ENCODE data around the gene FXN.
"Not testable (repeated sequence)": the region's sequence is repeated elsewhere in the genome, so short reads cannot be mapped to it uniquely, and the experiment has no call there.

Gene FXN

DNA sequence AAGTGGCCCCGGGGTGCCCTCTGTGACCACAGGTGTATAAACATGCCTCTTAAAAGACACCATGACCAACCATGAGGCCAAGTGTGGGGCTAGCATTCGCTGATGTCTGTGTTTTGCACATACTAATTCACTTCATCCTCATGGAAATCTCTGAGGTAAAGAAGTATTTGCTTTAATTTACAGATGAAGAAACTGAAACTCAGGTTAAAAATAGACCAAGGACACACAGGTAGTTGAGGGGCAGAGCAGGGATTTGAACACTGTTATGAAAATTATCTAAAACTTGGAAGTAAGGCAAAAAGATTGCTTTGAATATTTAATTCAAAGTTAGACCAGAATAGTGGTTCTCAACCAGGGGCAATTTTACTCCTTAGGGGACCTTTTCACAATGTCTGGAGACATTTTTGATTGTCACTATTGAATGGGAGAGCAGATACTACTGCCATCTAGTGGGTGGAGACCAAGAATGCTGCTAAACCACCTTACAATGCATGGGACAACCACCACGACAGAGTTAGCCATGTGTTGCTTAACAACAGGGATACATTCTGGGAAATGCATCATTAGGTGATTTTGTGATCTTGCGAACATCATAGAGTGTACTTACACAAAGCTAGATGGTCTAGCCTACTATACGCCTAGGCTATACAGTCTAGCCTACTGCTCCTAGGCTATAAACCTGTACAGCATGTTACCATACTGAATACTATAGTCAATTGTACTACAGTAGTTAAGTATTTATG, 8.0 kb upstream of the FXN start:
- DNase-seq: peak; percentile 73 to 79

DNA sequence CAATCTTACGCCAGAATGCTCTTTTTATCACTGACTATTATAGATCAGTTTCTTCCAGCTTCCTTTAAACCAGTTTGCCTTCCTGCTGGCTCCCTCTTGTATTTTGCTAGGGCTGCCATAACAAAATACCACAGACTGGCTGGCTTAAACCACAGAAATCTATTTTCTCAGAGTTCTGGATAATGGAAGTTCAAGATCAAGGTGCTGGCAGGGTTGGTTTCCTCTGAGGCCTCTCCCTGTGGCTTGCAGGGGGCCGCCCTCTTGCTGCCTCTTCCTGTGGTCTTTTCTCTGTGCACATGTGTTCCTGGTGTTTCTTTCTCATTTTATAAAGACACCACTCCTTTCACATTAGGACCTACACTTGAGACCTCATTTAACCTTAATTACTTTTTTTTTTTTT, 6.8 kb upstream of the FXN start:
- peak; percentile 91 to 93 for DNase-seq

DNA sequence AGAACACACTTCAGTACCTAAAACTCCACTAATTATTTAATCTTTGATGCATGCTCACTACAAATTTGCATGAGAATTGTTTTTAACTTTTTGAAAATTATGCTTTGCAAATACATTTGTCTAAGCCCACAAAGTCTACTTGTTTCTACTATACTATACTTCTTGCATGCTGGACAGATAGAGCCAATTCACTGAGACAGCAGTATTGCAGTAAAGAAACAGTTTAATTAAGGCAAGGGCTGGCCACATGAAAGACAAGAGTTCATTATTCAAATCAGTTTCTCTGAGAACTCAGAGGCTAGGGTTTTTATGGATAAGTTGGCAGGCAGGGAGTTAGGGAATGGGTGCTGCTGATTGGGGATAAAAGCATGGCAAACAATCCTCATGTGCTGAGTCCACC, 6.0 kb upstream of the FXN start:
- no peak for DNase-seq

DNA sequence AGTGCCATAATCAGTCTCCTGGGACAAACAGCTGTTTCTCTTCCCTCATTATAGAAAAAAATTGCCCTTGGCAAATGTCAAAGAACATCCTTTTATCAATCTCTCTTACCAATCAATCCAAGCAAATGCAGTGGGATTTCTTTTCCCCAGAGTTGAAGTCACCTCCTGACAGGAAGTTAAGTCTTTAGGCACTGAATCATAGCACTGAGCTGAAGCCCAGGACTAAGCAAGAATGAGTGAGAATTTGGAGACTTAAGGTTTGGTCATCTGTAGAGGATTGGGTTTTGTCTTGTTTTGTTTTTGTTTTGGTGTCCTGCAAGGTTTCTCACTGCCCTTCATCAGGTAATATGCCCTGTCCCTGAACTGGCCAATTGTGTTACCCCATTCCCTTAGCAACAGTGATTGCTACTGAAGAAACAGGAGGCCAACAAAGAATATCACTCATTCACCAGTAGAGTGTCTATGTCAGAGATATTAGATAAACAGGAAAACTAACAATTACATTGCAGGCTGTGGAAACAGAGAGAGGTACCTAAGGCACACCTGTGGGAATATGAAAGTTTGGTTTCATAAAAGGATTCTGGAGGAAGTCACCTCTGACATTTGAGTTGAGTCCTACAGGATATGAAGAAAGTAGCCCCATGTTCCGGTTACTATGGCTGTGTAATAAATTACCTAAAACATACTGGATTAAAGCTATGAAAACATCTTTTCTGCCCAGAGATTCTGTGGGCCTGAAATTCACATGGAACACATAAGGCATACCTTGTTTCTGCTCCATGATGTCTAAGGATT, 4.5 kb upstream of the FXN start:
- DNase-seq: no peak

DNA sequence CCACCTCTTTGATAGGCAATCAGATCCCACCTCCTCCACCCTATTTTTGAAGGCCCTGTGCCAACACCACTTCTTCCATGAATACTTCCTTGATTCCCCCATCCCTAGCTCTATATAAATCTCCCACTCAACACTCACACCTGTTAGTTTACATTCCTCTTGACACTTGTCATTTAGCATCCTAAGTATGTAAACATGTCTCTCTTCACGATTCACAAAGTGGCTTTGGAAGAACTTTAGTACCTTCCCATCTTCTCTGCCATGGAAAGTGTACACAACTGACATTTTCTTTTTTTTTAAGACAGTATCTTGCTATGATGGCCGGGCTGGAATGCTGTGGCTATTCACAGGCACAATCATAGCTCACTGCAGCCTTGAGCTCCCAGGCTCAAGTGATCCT, 1.5 kb upstream of the FXN start:
- DNase-seq: no peak

DNA sequence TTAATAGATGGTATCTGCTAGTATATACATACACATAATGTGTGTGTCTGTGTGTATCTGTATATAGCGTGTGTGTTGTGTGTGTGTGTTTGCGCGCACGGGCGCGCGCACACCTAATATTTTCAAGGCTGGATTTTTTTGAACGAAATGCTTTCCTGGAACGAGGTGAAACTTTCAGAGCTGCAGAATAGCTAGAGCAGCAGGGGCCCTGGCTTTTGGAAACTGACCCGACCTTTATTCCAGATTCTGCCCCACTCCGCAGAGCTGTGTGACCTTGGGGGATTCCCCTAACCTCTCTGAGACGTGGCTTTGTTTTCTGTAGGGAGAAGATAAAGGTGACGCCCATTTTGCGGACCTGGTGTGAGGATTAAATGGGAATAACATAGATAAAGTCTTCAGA, 757 bp downstream of the FXN start:
- peak in 1 of 2 experiments; percentile 21 for DNase-seq

DNA sequence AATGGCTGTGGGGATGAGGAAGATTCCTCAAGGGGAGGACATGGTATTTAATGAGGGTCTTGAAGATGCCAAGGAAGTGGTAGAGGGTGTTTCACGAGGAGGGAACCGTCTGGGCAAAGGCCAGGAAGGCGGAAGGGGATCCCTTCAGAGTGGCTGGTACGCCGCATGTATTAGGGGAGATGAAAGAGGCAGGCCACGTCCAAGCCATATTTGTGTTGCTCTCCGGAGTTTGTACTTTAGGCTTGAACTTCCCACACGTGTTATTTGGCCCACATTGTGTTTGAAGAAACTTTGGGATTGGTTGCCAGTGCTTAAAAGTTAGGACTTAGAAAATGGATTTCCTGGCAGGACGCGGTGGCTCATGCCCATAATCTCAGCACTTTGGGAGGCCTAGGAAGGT, 1.2 kb downstream of the FXN start:
- no peak for DNase-seq

DNA sequence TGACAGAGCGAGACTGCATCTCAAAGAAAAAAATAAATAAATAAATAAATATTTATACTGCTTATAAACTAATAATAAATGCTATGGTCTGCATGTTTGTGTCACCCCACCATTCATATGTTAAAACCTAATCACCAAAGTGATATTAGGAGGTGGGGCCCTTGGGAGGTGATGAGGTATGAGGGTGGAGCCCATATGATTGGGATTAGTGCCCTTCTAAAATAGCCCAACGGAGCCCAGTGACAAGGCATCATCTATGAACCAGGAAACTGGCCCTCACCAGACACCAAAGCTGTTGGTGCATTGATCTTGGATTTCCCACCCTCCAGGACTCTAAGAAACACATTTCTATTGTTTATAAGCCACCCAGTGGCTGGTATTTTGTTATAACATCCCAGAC, 5.1 kb downstream of the FXN start:
- DNase-seq: no peak

DNA sequence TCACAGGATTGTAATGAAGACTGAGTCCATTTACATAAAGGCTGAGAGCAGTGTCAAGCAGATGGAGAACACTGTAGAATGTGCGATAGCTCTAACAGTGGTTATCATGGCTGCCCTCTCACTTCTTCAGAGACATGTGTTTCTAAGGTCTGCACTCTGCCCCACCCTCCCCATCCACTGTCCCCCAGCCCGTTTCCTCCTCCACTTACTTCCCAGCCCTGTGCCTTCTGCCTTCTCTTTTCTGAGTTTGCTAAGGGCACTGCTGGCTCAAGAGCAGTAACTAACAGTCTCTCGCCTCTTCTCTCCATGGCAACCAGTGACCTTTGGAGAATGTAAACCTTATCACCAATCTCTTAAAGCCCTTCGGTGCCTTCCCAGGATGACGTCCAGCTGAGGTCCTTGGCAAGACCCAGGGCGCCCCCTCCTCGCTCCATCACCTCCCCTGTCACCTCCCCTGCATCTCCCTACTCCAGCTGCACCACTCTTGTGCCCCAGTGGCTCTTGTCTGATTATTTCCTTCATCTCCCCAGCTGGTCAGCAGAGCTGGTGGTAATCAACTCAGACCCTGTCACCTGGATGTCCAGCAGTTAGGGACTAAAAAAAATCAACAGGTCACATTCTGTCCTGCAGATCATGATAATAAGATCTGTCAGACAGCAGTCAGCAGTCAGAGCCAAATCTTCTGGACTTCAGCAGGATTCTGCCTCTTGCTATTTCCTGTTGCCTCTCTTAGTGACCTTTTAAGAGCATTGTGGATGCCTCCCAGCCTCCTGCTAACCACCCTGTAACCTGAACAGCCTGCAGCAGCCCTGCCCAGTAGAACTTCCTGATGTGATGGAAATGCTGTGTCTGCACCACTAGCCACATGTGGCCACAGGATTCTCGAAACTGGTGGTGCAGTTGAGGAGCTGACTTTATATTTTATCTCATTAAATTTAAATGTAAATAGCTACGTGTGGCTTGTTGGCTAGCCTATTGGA, 9.0 kb downstream of the FXN start:
- DNase-seq: peak; percentile 38 to 62

DNA sequence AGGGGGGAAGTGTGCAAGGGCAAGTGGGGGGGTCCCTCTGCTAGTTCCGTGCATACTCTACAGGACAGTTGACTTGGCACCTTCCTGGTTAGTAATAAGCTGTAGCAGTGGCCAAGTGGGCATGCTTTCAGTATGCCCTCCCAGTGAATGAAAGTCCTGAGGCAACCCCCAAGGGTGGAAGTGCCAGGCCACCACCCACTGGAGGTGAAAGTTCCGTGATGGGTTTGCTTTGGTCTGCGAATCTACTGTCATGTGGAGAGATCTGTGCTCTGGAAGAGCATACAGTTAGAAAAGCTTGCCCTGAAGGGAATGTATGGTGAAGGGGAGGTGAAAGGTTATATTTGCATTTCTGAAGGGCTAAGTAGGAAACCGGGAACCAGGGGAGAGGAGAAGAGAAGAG, 10.3 kb downstream of the FXN start:
- DNase-seq: no peak

DNA sequence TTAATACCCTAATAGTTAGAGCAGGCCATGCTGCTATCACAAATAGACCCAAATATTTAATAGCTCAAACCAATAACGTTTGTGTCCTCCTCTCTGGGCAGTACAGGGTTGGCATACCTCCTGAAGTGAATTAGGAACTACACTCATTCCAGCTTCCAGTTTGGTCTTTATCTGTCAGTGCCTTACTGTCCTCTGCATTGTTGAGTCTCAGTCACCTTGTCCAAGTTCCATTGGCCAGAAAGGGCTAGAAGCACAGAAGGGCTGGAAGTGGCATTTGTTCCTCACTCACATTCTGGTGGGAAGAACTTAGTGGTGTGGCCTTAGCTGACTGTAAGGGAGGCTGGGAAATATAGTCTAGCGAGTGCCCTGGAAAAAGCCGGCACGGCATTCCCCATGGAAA, 11.2 kb downstream of the FXN start:
- no peak for DNase-seq

DNA sequence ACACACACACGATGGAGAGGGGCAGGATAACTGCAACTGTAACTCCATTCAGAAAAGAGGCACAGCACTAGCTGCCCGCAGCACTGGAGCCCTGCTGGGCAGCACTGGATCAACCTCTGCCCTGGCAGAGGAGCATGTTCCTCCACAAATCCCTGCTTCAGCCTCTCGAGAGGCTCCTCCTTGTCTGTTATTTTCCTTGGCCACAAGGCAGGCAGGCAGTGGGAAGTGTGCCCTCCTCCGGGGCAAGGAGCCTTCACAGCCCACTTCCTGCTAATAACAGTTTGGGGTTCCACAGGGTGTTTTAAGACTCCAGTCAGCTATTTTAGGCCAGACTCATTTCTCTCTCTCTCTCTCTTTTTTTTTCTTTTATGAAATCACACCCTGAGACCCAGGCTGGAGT, 11.8 kb downstream of the FXN start:
- peak; percentile 84 to 91 for DNase-seq

DNA sequence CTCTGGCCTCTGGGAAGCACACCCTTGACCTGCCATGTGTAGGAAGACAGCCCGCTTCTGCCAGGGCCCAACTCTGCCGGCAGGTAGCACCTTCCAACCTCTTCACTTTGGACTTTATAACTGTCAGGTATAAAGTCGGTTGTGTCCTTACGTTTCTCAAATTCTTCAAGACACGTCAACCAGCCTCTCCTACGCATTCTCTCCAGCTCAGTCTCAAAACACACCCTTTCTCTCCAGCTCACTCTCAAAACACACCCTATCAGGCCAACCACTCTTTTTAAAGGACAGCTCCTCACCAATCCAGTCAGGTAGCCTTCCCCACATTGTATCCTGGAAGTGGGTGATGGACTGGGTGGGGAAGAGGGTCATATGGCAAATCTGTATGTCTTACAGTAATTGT, 13.5 kb downstream of the FXN start:
- DNase-seq: no peak

DNA sequence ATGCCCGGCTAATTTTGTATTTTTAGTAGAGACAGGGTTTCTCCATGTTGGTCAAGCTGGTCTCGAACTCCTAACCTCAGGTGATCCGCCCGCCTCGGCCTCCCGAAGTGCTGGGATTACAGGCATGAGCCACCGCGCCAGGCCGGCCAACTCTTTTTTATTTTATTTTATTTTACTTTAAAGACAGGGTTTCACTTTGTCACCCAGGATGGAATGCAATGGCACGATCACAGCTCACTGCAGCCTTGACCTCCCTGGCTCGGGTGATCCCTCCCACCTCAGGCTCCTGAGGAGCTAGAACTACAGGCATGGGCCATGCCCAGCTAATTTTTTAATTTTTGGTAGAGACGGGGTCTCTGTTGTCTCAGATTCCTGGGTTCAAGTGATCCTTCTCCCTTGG, 15.4 kb downstream of the FXN start:
- not testable (repeated sequence) for DNase-seq

DNA sequence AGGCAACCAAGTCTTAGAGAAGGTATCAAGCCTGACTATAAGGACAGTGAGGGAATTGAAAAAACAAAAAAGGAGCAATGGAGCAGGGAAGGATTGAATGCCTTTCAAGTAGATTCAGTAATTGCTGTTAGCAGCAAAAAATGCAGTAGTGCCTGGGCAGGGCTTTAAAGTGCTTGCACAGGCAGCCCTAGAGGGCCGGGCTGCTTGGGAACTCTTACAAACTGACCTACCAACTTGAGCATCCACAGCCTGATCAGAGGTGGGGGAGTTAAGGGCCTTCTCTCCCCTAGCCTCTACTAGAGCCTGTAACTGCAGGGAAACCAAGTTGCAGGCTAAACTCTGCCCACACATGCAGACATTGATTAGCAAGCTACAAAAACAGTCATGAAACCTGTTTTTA, 19.4 kb downstream of the FXN start:
- DNase-seq: no peak

DNA sequence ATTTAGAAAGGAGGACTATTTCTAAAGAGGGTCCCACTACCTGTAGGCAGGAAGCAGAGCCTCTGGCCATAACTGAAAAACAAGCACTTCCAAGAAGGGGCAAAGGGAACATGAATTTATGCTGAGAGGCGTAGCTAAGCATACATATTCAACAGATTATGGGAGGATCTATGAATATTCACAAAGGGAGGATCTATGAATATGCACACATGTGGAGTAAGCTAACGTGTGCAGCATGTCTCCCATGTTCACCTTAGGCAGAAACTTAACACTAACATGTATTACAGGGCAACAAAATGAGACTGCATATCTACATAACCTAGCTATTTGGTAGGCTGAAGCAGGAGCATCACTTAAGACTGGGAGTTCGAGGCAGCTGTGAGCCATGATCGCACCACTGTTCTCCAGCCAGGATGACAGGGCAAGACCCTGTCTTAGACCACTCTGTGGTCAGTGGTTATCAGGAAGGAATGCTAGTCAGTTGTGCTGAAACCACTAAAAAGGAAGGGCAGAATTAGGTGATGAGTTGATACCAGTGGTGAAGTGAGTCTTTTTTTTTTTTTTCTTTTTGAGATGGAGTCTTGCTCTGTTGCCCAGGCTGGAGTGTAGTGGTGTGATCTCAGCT, 20.8 kb downstream of the FXN start:
- no peak for DNase-seq

DNA sequence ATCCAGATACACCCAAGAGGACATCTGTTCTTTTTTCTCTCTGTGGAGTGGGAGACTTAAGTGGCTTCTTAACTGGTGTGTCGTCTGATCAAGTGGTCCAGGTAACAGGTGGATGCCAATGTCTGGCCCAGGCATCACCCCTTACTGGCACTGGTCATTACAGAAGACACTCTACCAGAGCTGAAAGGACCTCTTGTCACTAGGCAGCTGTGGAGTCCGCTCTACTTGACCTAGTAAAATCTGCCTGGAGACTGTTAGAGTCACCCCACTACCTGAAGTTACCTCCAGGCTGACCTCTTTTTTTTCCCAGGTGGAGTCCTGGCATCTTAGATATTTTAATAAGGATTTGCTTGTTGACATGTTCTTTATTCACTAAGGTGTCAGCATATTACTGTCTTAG, 22.5 kb downstream of the FXN start:
- no peak for DNase-seq

DNA sequence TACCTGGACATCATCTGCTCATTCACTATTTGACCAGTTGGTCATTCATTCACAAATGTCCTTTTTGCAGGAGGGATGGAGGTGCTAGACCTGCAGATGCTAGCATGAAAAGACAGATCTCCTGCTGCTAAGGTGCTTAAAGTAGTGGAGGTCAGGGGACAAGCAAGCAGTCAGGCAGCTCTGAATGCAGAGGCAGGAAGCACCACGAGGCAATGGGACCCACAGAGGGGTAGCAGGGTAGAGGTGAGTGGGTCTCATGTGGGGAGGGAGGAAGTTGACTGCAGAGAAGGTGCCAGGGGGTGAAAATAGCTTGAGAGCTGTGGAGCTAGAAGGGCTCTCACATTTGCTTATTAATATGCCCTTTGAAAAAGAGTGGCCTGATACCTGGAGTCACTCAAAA, 25.2 kb downstream of the FXN start:
- DNase-seq: no peak

DNA sequence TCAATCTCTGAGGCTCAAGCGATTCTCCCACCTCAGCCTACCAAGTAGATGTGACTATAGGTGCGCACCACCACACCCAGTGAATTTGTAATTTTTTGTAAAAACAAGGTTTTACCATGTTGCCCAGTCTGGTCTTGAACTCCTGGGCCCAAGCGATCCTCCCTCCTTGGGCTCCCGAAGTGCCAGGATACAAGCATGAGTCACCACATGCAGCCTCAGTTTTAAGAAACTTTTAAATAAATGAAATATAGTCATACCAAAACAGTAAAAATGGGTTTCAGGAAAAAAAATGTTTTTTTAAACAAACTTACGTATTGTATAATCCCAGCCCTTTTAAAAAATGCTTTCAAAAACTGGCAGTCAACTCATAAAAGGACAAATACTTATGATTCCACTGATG, 26.6 kb downstream of the FXN start:
- no peak for DNase-seq

DNA sequence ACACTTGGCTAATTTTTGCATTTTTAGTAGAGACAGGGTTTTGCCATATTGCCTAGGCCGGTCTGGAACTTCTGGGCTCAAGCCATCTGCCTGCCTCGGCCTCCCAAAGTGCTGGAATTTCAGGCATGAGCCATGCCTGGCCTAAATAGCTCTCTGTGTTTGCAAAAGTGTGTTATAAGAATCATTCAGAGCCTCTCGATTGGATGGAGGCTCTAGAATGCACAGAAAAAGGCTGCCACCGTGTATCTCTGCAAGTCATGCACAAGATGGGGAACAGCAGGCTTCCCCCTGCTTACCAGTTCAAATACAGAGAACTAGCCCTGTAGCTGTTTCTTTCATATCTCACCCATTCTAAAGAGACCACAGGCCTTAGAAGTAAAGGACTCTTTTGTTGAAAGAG, 28.3 kb downstream of the FXN start:
- no peak for DNase-seq

DNA sequence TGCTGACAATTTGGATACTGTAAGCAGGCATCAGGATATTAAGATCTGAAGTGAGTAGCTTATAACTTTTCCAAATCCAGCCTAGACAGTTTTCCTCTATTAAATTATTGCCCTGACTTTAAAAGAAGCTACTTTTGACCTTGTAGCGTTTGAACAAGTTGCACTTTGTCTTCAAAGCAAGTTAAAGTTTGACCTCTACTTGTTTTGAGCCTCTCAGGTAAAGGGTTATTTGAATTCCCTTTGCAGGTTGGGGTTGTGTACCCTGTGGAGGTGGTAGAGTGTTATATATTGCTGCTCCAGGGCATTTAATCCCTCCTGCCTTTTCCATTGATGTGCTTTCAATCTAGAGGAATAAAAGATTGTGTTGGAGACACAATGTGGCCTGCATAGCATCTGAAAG, 30.1 kb downstream of the FXN start:
- DNase-seq: no peak

DNA sequence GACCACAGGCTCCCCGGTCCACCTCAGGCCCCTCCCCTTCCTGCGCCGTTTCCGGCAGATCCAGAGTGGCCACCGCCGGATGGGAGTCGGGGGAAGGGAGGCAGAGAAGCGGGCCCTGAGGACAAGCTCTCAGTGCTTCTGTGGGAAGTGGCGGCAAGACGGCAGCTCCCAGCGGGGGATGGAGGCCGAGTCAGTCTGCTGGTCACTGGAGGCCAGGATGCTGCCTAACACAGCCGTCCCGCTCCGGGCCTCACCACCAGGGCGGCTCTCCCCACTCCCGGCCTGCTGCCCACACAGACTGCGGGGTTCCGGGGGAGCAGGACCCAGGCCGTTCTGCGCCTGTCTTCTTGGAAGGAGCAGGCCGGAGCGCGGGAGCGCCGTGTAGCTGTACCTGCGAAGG, 31.4 kb downstream of the FXN start:
- DNase-seq: no peak

DNA sequence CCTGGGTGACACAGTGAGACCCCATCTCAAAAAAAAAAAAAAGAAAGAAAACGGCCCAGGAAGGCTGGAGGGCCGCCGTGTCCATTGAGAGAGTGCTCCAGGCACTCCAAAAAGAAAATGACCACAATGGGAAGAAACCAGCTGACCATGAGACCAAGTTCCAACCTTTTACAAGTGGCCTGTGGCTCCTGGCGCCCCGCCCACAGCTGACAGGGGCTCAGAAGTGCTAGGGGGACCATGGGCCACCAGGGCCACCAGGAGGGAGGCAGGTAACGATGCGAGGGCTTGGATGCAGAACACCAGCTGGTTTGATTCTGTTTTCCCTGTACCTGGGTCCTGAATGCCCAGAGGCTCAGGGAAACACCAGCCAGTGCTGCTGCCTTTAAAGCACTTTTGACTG, 34.6 kb downstream of the FXN start:
- no peak for DNase-seq
